C4-2B (cell line): ENCODE results near the gene CNOT10.

Experiments used
- H3K27ac ChIP-seq: fragments of 450-650 bp; 2 replicates; pipeline ENCODE4 v1.5.1; 2017
- ZFX ChIP-seq: fragments of 450-650 bp; IDR thresholded peaks from 2 replicates; pipeline ENCODE4 v1.6.1; 2017
- TF ChIP-seq, protein P1 (sequence below): fragments of 450-650 bp; conservative IDR thresholded peaks from 2 replicates; pipeline ENCODE4 v1.5.1; 2017; ENCODE audit warnings: mild to moderate bottlenecking

The CNOT10 gene, protein sequence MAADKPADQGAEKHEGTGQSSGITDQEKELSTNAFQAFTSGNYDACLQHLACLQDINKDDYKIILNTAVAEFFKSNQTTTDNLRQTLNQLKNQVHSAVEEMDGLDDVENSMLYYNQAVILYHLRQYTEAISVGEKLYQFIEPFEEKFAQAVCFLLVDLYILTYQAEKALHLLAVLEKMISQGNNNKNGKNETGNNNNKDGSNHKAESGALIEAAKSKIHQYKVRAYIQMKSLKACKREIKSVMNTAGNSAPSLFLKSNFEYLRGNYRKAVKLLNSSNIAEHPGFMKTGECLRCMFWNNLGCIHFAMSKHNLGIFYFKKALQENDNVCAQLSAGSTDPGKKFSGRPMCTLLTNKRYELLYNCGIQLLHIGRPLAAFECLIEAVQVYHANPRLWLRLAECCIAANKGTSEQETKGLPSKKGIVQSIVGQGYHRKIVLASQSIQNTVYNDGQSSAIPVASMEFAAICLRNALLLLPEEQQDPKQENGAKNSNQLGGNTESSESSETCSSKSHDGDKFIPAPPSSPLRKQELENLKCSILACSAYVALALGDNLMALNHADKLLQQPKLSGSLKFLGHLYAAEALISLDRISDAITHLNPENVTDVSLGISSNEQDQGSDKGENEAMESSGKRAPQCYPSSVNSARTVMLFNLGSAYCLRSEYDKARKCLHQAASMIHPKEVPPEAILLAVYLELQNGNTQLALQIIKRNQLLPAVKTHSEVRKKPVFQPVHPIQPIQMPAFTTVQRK

DNA sequence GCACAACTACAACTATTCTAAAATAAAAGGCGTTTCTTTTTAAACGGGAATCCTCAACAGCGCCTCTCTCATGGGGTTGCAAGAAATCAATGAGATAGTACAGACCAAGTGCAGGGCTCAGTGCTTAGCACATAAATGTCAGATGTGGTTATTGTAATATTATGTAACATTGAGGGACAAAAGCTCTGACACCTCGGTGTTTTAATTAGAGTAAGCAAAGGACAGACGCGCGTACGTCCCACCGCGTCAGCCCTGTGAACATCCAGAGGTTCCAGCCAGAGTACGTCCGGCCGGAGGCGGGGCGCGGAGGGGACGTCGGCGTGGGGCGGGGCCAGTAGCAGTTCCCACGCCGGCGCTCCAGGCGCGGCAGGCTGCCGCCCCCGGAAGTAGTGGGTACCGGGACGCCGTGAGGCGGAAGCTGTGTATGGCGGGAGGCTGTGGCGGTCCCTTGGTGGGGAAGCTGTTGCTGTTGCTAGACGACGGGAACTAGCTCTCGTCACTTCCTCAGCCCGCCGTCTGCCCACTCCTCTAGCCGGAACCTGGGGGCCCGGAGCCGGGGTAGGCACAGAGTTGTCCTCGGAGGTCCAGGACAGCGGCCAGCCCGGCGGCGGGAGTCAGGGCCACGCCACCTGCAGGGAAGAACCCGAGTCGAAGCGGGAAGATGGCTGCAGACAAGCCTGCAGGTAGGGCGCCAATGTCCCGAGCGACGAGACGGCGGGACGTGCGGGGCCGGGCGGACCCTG lies at the start of gene CNOT10:
Gene CNOT10 (plus strand): TSS at position 389 of the 743 bp plus-strand sequence. CDS start 273 bp downstream, at position 662.
- H3K27ac ChIP-seq, result peak within 1 kb of the TSS; percentile 88
- TF ChIP-seq, protein P1, sequence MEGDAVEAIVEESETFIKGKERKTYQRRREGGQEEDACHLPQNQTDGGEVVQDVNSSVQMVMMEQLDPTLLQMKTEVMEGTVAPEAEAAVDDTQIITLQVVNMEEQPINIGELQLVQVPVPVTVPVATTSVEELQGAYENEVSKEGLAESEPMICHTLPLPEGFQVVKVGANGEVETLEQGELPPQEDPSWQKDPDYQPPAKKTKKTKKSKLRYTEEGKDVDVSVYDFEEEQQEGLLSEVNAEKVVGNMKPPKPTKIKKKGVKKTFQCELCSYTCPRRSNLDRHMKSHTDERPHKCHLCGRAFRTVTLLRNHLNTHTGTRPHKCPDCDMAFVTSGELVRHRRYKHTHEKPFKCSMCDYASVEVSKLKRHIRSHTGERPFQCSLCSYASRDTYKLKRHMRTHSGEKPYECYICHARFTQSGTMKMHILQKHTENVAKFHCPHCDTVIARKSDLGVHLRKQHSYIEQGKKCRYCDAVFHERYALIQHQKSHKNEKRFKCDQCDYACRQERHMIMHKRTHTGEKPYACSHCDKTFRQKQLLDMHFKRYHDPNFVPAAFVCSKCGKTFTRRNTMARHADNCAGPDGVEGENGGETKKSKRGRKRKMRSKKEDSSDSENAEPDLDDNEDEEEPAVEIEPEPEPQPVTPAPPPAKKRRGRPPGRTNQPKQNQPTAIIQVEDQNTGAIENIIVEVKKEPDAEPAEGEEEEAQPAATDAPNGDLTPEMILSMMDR, result peak; percentile 37
- peak; percentile 36; the same call in 1 of the 2 replicates for TF ChIP-seq ZFX

DNA sequence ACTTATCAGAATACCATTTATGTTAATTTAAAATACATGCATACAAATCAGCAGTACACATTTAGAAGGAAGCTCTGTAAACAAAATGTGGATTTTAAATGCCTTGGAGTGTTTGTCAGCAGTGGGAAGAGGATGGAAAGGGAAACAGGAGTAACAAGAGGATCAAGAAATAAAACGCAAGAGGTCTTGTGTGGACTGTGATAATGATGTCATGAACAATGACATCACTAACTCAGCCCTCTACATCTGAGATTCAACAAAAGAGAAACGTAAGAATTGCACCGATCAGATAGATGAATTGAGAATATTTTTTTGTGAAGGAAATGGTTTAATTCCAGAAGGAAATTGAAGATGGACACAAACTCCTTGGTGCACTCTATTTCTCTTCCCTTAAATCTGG lies 44.0 kb upstream of the CNOT10 start:
- H3K27ac ChIP-seq, result no peak overlapping the region
- TF ChIP-seq, protein P1, result no peak
- no peak for TF ChIP-seq ZFX

DNA sequence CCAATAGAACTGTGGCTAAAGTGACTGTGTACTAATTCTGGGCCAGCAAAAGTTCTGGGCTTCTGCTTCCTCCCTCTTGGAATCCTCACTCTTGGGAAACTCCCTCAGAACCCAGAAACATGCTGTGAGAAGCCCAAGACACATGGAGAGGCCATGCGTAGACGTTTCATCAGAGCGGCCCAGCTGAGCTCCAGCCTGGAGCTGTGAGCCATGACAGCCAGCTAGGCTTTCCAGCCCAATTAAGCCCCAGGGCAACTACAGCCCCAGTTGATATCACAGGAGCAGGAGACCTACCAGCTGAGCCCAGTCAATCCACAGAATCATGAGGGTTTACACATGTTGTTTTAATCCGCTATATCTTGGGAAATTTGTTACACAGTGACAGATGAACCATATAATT lies 43.6 kb upstream of the CNOT10 start:
- TF ChIP-seq ZFX, result no peak
- TF ChIP-seq, protein P1, result no peak
- no peak overlapping the region for H3K27ac ChIP-seq

DNA sequence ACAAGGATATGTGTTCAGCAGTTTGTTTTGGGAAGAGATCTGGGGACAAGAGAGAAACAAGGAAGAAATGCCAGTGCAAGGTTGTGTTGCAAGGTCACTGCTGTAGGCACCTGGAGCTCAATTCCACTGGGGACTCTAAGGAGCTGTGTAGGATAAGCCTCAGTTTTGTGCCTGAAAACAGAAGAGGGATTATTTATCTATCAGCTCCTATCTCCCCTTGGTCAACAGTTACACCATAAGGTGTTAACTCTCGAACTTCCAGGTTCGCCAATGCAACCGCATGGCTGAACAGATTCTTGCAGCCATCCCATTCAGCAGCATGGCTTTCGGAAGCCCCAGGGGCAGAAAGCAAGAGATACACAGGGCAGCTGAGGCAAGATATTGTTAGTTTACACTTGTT lies 41.6 kb upstream of the CNOT10 start:
- TF ChIP-seq, protein P1, result no peak
- TF ChIP-seq ZFX, result no peak
- H3K27ac ChIP-seq, result no peak overlapping the region

DNA sequence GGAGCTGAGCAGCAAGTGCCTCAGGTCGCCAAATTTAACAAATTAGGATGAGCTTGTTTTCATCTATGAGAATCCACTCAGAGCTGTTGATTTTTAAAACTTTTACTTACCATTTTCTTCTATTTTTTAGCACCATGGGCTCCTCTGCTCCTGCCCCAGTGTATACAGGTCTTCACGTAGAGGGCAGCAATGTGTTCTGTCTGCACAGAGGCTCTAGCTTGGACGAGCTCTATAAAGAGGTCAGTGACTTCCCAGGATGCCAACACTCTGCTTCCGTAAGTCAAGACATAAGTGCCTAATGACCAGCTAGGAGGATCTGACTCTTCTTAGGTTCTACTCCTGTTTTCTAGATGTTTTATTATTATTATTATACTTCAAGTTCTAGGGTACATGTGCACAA lies 41.2 kb upstream of the CNOT10 start:
- H3K27ac ChIP-seq, result no peak overlapping the region
- TF ChIP-seq ZFX, result no peak
- TF ChIP-seq, protein P1, result no peak

DNA sequence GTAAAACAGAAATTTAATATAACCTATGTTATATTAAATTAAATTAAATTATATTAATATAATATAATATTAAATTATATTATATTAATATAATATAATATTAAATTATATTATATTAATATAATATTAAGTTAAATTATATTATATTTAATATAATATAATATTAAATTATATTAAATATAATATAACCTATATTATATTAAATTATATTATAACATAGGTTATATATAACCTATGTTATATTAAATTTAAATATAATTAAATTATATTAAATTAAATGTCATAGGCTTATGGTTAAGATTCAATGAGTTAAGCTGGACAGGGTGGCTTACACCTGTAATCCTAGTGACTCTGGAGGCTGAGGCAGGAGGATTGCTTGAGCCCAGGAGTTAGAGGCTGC lies 40.6 kb upstream of the CNOT10 start:
- TF ChIP-seq ZFX, result no peak
- TF ChIP-seq, protein P1, result no peak
- no peak overlapping the region for H3K27ac ChIP-seq
